Measurements from ENCODE around the gene CCRL2.
"Not testable (repeated sequence)": the region's sequence is repeated elsewhere in the genome, so short reads cannot be mapped to it uniquely, and the experiment has no call there.

The CCRL2 gene

DNA sequence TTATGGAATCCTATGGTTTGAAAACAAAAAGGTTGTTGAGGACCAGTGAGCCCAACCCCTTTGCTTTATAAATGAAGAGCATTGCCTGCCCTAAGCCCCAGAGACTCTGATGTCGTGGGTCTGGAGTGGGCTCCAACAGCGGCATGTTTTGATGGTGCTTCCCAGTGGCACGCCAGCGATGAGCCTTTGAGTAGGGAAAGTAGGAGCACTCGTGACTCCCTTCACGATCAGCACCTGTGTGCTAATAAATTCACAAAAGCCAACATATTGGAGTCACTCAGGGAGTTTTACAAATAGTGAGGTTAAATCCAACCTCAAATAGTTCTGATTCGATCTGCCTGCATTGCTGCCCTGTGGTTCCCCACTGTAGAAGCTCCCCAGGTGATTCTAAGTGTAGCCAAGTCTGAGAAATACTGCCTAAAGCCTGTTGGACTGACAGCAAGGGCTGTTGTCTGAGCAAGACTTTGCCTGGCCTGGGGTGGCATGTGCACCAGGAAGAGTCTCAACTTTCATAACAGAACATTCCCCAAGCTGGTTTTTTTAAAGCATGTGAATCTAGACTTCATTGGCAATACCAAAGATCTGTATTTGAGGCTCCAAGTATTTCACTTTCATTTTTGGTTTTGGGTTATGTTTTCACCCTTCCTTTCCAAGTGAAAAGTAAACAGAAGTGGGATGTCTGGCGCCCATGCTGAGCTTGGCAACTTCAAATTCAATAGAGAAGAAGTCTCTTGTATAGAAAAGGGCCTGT, 26.4 kb upstream of the CCRL2 start:
- no peak for DNase-seq

DNA sequence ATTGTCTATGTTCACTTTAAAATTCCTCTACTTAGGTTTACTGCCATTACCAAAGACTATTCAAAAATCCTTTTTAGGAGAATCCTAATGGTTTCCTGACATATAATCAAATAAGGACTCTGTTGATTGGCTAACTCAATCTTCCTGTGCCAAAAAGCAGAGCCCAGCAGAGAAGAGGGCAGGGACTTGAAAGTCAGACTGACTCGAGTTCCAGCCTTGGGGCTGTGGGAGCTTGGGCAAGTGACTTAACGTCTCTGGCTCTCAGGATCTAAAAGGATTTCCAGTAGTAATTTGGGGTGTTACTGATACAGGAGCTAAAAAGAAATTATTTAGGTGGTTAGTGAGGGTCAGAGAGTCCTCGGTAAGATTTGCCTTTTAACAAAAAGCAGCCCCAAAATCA, 25.4 kb upstream of the CCRL2 start:
- DNase-seq = no peak

DNA sequence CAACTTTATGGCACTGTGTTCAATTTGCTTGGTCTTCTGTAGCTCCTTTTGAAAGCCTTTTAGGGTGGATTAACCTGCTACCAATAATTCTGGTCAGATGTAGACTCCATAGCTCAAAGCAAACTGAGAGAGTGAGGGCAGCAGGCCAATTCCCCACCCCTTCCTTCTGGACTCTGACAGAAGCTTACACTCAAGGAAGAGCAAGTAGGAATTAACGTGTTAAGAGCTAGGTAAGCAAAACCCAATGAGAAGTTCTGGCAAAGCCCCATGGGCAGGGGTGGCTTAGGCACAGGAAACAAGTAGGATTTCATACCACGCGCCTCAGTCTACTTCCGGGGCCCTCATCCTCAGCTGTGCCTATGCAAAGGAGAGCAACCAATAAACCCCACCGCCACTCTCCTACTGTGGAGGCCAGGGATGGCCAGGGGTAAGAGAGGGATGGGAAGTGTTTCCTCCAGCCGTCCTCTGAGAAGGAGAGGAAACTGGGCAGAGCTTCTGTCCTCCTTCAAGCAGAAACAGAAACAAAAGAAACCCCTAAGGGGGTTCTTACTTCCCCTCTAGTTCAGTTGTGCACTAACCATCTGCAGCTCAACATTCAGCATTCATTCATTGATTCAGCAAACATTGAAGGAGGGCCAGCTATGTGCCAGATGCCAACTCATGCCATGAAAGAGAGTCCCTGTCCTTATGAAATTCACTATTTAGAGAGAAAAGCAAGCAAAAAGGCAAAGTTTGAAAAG, 23.7 kb upstream of the CCRL2 start:
- DNase-seq = no peak

DNA sequence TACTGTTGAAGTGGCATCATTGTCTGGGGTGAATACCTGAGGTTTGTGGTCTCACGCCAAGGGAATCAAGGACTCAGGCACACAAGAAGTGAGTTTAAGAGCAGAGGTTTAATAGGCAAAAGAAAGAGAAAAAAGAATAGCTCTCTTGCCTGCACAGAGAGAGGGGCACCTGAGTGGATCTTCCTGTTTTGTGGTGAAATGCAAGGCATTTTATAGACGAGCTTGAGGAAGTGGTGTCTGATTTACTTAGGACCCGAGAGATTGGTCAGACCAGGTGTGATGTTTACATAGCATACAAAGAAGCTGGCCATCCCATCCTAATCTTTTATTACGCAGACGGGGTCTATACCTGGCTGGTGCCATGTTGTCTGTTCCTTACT, 23.1 kb upstream of the CCRL2 start:
- DNase-seq = no peak

DNA sequence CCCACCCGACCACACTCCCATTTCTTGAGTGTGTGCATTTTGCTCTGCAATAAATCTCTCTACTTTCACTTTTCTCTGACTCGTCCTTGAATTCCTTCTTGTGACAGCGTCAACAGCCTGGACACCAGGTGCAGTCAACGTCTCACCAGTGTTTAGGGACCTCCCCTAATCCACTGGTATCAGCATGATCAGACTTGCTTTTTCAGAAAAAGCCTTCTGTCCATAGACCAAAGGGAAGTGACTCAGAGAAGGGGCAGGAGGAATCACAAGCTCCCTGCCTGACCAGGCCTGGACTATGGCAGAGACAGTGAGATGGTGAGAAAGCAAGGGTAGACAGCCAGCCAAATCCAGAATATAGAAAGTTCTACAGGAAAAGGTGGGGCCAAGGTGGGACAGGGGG, 20.9 kb upstream of the CCRL2 start:
- no peak for DNase-seq

DNA sequence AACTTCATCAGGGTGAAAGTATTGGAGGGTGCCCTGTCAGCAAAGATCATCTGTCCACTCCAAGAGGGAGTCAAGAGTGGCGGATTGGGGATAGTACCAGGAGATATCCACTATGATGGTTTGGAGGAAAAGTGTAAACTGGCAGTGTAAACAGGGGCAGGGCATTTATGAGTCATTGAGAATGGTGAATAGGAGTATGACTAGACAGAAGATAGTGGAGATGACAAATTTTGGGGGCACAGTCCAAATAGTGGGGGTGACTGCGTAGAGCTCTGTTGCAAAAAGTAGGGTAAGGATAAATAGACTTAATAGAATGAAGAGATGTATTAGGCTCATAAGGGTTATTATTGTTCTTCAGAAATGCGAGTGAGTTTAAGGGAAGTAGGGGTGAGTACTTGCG, 18.2 kb upstream of the CCRL2 start:
- DNase-seq = not testable (repeated sequence)

DNA sequence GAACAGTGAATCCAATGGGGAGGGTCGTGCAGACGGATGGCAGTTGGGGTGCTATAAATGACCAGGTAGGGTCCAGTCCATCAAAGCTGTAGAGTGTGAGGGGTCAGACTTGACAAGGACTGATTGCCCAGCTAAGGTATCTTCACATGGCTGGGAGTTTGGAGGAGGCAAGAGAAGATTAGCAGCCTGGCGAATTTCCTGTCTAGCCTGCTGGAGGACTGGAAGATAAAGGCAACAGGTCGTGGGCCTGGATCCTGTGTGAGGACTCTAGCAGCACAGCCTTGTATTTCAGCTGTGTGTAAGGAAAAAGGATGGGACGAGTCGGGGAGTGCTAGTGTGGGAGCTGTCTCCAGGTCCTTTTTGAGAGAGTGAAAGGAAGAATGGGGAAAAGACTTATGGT, 17.8 kb upstream of the CCRL2 start:
- no peak for DNase-seq

DNA sequence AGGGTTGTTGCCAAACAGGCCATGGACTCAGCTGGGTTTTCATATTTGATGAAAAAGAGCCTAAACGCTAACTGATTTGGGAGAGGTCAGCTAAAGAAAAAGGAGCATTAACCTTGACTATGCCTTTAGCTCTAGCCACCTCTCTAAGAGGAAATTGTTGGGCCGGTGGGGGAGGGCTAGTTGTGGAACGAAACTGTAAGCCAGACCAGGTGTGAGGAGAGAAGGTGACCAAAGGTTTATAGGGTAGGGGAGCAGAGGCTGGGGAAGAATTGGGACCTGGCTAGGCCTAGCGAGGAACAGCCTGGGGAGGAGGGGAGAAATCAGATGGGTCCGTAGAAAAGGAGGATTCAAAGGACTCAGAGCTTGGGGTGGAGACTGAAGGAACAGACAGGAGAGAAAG, 15.5 kb upstream of the CCRL2 start:
- DNase-seq = not testable (repeated sequence)

DNA sequence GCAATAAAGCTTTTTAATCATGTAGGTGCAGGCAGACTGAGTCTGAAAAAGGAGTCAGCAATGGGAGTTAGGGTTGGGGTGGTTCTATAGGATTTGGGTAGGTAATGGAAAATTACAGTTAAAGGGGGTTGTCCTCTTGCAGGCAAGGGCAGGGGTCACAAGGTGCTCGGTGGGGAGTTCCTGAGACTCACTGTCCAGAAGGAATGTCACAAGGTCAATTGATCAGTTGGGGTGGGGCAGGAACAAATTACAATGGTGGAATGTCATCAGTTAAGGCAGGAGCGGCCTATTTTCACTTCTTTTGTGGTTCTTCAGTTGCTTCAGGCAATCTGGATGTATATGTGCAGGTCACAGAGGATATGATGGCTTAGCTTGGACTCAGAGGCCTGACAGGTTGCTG, 14.0 kb upstream of the CCRL2 start:
- no peak for DNase-seq

DNA sequence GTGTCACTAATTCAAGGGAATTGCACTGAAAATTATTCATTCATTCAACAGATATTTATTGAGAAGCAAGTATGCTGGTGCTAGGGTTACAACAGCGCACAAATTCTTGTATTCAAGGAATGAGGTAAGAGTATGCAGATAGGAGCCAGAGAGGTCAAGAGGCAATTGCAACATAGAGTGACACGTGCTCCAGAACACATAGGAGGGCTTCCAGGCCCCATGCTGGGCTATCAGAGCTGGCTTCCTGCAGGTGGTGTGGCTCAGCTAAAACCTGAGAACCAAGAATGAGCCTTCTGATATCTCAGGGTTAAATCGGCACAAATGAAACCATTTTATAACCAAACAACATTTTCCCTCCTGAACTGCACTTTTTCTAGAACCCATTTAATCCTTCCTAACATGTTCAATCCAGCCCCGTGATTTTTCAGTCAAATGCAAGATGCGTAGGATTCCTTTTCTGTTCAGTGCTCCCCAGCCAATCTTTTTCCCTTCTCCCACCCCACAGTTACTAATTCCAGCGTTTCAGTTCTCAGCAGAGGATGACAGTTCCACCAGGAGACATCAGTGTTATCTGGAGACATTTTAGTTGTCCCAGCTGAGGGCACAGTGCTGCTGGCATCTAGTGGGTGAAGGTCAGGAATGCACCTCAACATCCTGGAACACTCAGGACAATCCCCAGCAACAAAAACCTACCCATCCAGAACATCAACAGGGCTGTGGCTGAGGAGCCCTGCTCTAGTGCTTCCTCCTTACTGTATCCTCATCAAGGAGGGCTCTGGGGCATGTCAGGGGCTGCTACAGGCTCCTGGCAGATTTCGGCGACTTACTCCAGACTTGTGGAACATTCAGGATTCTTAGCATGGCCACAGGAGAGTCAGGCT, 13.3 kb upstream of the CCRL2 start:
- DNase-seq = no peak

DNA sequence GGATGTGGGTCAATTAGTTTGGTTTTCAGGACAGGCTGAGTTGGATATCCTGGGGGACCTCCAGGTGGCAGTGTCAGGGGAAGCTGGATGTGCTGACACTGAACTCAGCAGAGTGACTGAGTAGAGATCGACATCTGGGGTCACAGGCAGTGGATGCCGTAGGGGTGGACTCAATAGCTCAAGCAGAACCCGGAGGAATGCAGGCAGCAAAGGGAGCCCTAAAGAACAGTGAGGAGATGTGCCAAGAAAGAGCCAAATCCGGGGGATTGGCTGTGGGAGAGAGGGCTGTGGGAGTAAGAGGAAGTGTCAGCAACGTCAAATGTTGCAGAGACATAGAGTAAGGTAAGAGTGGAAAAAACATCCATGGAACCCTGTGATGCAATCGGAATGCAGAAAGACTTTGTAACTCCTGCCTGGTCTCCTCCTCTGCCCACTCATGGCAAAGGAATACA, 11.8 kb upstream of the CCRL2 start:
- no peak for DNase-seq

DNA sequence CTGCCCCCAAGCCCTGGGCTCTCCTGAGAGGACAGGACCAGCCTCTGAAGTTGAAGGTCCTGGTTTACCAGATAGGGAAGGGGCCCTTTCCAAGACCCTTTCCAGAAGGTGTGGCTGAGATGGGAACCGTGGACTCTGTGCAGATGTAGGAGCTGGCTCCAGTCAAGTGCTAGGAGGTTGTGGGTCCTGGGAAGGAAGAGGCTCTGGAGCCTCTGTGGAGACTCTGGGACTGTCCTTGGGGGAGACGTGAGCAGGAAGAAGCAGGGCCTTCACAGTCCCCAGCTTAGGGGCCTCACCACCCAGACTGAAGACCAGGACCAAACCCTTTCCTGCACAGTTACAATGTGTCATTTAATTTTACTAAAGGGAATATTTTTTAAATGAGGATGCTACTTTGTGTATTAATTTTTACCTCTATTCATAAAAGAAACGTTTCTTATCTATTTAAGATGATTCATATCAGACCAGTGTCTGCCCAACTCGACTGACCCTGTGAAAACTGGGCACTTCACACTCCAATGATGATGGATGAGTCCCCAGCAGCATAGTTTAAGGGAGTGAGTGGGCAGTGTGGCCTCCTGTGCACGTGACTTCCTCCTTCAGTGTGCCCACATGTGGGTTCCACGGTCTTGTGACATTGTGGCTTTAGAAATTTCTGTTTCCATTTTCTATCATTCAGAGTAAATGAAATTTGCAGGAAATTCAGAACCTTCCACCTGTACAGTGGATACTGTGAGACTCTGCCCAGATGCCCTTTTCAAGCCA, 11.1 kb upstream of the CCRL2 start:
- DNase-seq = no peak

DNA sequence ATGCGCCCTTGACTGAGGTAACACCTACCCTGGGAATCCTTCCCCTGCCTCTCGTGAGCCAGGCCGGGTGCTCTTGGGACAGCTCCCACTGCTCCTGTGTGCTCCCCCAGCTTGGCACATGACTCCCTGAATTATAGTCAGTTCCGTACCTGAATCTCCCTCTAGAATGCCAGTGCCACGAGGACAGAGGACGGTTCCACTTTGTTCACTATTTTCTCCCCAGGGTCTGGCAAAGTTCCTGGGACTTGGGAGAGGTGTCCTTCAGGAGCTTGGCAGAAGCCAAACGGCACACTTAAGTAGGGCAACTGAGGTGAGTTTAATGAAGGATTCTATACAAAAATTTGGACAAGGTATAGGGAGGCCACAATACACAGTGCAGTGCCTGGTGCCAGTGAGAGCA, 9.9 kb upstream of the CCRL2 start:
- DNase-seq = no peak

DNA sequence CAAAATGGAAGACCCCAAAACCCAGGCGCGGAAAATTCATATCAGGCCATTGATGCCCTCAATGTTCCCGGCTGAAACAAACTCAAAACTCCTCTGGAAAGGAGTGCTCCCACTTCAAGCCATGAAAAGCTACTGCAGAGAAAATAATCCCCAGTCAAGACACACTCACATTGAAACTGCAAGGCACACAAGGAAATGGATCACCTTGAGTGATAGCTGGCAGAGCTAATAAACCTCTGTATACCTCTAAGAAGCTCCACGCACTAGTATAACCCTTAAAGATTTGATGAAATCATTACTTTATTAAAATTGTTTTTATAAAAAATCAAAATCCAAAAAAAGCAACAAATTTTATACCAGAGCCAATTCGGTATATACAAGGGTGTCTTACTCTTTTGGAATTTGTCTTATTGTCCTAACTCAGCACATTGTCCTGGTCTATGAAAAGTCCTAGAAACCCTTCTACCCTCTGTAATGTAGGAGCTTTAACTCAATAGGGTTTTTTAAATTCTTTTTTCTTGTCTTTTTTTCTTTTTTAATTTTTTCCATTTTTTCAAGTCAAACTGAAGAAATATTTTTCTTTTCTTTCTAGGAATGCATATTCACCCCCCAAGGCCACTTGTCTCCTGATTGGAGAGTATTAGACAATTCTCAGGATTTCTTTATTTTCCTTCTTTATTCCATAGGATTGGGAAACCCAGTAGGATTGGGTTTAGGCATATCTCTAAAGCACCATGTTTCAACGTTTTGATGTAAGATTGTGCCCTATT, 8.7 kb upstream of the CCRL2 start:
- DNase-seq = no peak

DNA sequence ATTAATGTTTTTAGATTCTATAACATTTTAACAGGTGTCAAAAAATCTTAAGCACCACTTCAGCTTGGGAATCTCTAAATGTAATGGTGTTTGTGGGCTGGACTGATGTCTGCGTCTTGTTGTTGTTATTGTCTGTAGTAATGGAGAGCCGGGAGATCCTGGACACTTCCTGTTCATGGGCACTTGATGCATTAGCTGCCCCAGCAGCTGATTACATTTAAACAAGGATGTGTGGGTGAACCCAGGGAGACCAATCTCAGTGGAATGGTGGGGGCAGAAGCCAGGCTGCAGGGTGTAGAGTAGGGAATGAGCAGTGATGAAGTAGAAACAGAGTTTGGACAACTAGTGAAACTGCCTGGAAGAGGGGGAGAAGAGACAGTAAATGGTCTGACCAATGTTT, 8.0 kb upstream of the CCRL2 start:
- no peak for DNase-seq

DNA sequence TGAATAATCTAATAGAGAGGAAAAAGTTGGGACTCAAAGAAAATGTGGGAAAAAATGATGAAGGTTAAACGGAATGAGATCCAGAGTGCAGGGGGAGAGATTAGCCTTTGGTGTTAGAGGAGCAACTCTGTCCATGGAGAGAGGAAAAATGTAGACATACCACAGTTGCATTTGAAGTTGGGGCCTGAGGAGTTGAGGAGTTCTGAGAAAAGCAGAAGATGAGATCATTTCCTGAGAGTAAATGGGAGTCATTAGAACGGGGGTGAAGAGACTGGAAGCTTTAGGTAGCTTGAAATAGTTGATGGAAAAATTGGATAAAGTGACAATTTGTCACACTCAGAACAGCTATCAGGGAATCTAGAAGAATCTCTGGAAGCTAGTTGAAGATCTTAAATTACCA, 7.5 kb upstream of the CCRL2 start:
- no peak for DNase-seq

DNA sequence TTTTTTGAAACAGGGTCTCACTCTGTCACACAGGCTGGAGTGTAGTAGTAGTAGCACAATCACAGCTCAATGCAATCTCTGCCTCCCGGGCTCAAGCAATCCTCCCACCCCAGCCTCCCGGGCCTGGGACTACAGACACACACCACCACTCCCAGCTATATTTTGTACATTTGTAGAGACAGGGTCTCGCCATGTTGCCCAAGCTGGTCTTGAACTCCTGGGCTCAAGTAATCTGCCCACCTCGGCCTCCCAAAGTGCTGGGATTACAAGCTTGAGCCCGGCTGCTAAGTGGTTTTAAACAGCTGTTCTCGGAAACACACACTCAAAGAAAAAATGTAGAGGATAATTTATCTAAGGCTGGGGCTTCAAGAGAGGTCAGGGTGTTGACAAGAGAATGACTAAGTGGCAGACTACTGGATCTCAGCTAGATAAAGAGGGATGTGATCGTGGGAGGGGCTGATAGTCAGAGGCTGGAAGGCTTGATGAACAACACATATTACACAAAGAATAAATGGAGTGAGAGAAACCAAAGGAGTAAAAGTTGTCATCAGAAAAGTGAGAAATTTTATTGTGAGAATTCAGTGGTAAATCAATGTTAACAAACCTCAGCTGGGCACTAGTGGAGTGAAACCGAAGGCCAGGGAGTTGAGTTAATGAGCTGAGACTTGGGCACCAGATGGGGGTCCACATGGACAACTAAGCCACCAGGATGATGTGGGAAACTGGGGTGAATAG, 6.9 kb upstream of the CCRL2 start:
- DNase-seq = no peak

DNA sequence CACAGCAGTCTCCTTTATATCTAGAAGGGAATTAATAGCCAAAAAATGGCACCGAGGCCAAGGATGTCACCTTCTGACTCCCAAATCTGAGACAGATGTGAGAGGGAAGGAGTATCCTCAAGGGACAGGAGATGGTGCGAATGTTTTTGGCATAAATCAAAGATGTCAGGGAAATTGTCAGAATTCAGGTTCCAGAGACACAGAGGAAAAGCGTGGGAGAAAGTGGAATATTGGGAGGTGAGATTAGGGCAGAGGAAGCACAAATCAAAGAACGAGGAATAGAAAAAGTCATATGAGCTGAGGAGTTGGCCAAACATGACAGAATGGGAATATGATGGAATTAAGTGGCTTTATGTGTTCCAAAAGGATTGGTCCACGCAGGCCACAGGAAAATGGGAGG, 6.2 kb upstream of the CCRL2 start:
- no peak for DNase-seq

DNA sequence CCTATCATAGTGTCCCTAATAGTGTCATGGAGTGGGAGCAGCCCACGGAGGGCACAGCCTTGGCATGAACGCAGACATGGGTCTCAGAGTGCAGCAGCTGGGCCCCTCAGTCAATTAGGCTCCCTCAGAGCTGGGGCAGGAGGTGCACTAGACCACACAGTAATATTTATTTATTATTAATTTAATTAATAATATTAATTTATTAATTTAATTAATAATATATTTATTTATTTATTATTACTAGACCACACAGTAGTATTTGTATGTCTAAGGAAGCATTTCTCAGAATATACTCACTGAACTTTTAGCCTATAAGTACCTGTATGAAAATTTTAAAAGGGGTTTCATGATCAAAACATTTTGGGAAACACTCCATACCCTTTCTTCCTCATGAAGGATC, 5.5 kb upstream of the CCRL2 start:
- no peak for DNase-seq

DNA sequence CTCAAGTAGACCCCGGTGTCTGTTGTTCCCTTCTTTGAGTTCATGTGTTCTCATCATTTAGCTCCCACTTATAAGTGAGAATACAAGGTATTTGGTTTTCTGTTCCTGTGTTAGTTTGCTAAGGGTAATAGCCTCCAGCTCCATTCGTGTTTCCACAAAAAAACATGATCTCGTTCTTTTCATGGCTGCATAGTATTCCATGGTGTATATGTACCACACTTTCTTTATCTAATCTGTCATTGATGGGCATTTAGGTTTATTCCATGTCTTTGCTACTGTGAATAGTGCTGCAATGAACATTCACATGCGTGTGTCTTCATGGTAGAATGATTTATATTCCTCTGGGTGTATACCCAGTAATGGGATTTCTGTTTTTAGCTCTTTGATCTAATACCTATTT, 4.2 kb upstream of the CCRL2 start:
- DNase-seq = not testable (repeated sequence)

DNA sequence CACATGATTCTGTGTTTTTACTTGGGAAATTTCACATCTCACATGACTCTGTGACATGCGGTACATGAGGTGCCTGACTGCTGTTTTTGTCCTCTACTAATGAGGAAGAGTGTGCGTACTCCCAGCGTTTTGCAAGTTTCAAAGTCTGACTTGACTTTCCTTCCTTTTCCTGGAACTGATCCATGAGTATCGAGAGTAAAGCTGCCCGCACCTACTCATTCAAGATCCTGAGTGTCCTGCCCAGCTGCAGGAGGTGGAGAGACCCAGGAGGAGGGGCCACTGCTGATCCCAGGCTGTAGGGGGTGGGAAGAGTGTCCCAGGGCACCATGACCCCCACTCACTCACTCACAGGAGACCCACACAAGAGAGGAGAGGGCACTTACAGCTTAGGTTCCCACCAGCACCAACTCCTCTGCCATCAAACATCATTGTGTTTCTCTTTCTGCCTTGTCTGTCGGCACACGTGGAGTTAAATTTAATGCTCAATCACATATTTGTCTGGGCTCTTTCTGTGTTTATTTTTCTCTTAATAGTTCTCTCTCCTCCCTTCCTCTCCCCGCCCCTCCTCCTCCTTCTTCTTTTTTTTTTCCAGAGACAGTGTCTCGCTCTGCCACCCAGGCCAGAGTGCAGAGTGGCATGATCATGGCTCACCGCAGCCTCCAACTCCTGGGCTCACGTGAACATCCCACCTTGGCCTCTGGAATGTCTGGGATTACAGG, 1.6 kb upstream of the CCRL2 start:
- DNase-seq = no peak

Measured in DMS79 treated with DMSO at 0.1 percent for 48 hours (cell line).